HAP-1 (cell line): Measurements from ENCODE around the gene TENT4B.

Experiments
- DNase-seq, 2 experiments: peaks; one replicate each; pipeline ENCODE4 v3.0.0-alpha.2; 2016 to 2020; ENCODE audit warnings: low spot score in 2 of 2
- H3K27me3 ChIP-seq: fragments of 250-450 bp; sonication (Bioruptor Pico); 2 replicates; pipeline ENCODE4 v1.5.1; 2020; ENCODE audit warnings: low read depth, mild to moderate bottlenecking, moderate library complexity
- H3K36me3 ChIP-seq: fragments of 250-450 bp; sonication (Bioruptor Pico); replicated peaks from 2 replicates; pipeline ENCODE4 v1.5.1; 2020; ENCODE audit warnings: mild to moderate bottlenecking
- H3K4me1 ChIP-seq: fragments of 250-450 bp; sonication (Bioruptor Pico); 2 replicates; pipeline ENCODE4 v1.5.1; 2020; ENCODE audit warnings: mild to moderate bottlenecking
- H3K4me3 ChIP-seq: fragments of 250-450 bp; sonication (Bioruptor Pico); 2 replicates; pipeline ENCODE4 v1.5.1; 2020; ENCODE audit warnings: mild to moderate bottlenecking, moderate library complexity
- H3K9me3 ChIP-seq: fragments of 250-450 bp; sonication (Bioruptor Pico); 2 replicates; pipeline ENCODE4 v1.5.1; 2020; ENCODE audit warnings: mild to moderate bottlenecking, moderate library complexity
- in situ Hi-C: fragments of 300-500 bp; cut with MboI; formaldehyde crosslinking; loops from 3 replicates; pipeline ENCODE4 v1.14.3; 2020; ENCODE audit warnings: low sequenced_read_pairs, inconsistent platforms, mixed read lengths

TENT4B gene

GRCh38 chr16:50210266-50211038 lies 57.3 kb downstream of the TENT4B start:
- DNase-seq: peak; percentile 84 to 86
- H3K36me3 ChIP-seq: peaks cover 19% of the 10 kb centered on the region
- no peak overlapping the region for H3K4me3 ChIP-seq
- H3K9me3 ChIP-seq: no peaks in the 10 kb centered on the region
- H3K4me1 ChIP-seq: peaks cover 21% of the 10 kb centered on the region
- no peaks in the 10 kb centered on the region for H3K27me3 ChIP-seq
- in situ Hi-C loops: loop anchor here (10.0 kb wide), 1 partner anchor 186 kb away; the partner anchor contains the start of gene CNEP1R1

DNA sequence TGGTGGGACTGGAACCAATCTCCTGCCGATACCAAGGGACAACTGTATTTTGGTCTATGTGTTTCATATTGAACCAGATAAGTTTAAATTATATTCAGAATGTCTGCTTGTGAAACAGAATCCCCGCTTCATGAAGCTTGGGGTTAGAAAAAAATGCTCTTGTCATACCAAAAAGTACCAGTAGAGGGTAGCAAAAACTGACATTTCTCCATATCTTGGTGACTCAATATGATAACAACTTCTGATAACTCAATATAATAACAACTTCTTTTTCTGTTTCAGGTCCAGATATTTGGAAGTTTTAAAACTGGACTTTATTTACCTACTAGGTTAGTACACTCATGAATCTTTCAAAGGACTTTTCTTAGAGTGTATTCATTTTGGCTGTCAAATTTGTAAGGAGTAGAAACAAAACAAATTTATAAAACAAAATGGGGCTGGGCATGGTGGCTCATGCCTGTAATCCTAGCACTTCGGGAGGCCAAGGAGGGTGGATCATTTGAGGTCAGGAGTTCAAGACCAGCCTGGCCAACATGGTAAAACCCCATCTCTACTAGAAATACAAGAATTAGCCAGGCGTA lies 60.9 kb downstream of the TENT4B start:
- Histone ChIP-seq H3K4me1 (peaks cover 9% of the 10 kb centered on the region), H3K9me3 (no peaks in the 10 kb centered on the region), H3K36me3 (peaks cover 34% of the 10 kb centered on the region), H3K27me3 (no peaks in the 10 kb centered on the region), H3K4me3 (no peak overlapping the region)
- DNase-seq: peak in 1 of 2 experiments; percentile 29
- in situ Hi-C loops: loop anchor here (10.0 kb wide), 1 partner anchor 189 kb away; the partner anchor contains the start of gene CNEP1R1

DNA sequence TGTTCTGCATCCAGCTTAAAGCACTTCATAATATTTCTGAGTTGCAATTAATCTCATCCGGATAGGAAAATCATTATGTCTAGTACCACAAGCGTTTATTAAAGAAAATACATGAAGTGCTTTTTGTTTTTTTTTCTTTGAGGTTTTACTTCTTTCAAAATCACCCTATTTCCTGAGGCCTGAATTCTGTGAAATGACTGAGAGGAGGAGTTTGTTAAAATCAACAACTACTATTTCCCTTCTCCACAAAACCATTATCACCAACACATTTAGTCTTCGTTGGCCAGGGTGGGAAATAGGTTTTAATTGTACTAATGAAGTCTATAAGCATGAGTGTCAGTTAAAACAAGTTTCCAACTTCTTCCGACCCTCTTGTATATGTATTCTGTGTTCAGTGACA lies 62.6 kb downstream of the TENT4B start:
- in situ Hi-C loops: loop anchor here (10.0 kb wide), 1 partner anchor 191 kb away; the partner anchor contains the start of gene CNEP1R1
- DNase-seq: no peak

DNA sequence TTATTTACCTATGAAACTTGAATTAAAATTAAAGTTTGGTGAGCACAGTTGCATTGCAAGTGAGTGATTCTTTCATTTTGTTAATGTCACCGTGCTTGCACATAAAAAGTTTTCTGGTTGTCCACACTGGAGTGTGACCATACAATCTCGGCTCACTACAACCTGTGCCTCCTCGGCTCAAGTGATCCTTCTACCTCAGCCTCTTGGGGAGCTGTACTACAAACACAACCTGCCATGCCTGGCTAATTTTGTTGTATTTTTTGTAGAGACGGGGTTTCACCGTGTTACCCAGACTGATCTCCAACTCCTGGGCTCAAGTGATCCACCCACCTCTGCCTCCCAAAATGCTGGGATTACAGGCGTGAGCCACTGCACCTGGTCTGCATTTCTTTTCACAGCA lies 63.1 kb downstream of the TENT4B start:
- DNase-seq: no peak
- Histone ChIP-seq H3K36me3 (peaks cover 33% of the 10 kb centered on the region), H3K9me3 (no peaks in the 10 kb centered on the region), H3K27me3 (no peaks in the 10 kb centered on the region), H3K4me3 (no peak overlapping the region), H3K4me1 (no peaks in the 10 kb centered on the region)
- in situ Hi-C loops: loop anchor here (10.0 kb wide), 1 partner anchor 191 kb away; the partner anchor contains the start of gene CNEP1R1

More for the DNA sequence above, 62.6 kb downstream of the TENT4B start:
- Histone ChIP-seq H3K4me1 (no peaks in the 10 kb centered on the region), H3K4me3 (no peak overlapping the region), H3K36me3 (peaks cover 34% of the 10 kb centered on the region), H3K27me3 (no peaks in the 10 kb centered on the region), H3K9me3 (no peaks in the 10 kb centered on the region)

GRCh38 chr16:50219402-50219975 lies 66.4 kb downstream of the TENT4B start:
- Histone ChIP-seq H3K4me3 (no peak overlapping the region), H3K4me1 (no peaks in the 10 kb centered on the region), H3K27me3 (no peaks in the 10 kb centered on the region), H3K9me3 (no peaks in the 10 kb centered on the region), H3K36me3 (peaks cover 36% of the 10 kb centered on the region)
- DNase-seq: no peak
- in situ Hi-C loops: loop anchor here (10.0 kb wide), 1 partner anchor 195 kb away; the partner anchor contains the start of gene CNEP1R1

DNA sequence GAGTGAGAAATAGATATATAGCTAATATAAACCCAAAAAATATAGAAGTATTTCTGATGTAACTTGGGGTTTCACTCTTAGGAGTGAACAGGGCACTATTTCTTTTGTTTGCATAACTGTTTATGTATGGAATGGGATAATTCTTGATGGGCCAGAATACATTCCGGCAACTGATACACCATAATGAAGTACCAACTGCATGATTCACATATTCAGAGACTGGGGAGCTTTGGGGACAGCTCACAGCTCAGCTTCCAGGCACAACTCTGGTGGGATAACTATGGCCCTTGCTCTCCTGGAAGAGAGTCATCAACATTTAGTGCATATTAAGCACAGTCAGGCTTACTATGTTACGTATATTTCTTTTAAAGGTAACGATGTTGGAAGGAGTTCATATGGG lies 71.2 kb downstream of the TENT4B start:
- in situ Hi-C loops: no loop called here
- Histone ChIP-seq H3K9me3 (no peaks in the 10 kb centered on the region), H3K27me3 (no peaks in the 10 kb centered on the region), H3K4me3 (no peak overlapping the region), H3K36me3 (peaks cover 33% of the 10 kb centered on the region), H3K4me1 (no peaks in the 10 kb centered on the region)
- no peak for DNase-seq

GRCh38 chr16:50227120-50227519 lies 74.0 kb downstream of the TENT4B start:
- DNase-seq: no peak
- Histone ChIP-seq H3K9me3 (no peaks in the 10 kb centered on the region), H3K4me1 (no peaks in the 10 kb centered on the region), H3K4me3 (no peak overlapping the region), H3K36me3 (peaks cover 32% of the 10 kb centered on the region), H3K27me3 (no peaks in the 10 kb centered on the region)
- in situ Hi-C loops: no loop called here

- in situ Hi-C loops: no loop called here
- peaks cover 26% of the 10 kb centered on the region for H3K36me3 ChIP-seq
- no peaks in the 10 kb centered on the region for H3K4me1 ChIP-seq
- no peak for DNase-seq
- H3K4me3 ChIP-seq: no peak overlapping the region
- H3K27me3 ChIP-seq: no peaks in the 10 kb centered on the region
- H3K9me3 ChIP-seq: no peaks in the 10 kb centered on the region
These were observed 74.6 kb downstream of the TENT4B start for GRCh38 chr16:50227665-50228064.

GRCh38 chr16:50228364-50228868 lies 75.3 kb downstream of the TENT4B start:
- Histone ChIP-seq H3K4me1 (no peaks in the 10 kb centered on the region), H3K4me3 (no peak overlapping the region), H3K9me3 (no peaks in the 10 kb centered on the region), H3K27me3 (no peaks in the 10 kb centered on the region), H3K36me3 (peaks cover 22% of the 10 kb centered on the region)
- in situ Hi-C loops: no loop called here
- DNase-seq: no peak

DNA sequence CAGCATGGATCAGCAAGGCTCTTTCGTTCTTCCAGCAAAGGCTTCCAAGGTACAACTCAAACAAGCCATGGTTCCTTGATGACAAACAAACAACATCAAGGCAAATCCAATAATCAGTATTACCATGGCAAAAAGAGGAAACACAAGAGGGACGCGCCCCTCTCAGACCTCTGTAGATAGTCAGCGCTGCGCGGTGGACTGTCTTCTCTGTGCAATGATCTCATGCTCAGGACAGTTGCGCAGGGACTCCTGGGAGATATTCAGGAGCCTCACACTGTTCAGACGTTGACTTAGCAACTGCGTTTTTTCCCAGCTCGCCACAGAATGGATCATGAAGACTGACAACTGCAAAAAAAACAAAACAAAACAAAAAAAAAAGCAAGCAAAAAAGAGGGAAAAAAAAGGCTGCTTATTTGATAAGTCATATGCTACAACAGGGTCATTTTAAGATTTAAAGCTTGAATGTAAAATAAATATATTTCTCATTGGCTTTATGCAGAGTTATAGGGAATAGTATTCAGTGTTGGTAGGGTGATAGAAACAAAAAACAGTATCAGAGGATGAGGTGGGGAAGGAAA lies 76.1 kb downstream of the TENT4B start:
- Histone ChIP-seq H3K9me3 (no peaks in the 10 kb centered on the region), H3K4me3 (no peak overlapping the region), H3K4me1 (peaks cover 2% of the 10 kb centered on the region; the same call in 1 of the 2 replicates), H3K27me3 (no peaks in the 10 kb centered on the region), H3K36me3 (peaks cover 22% of the 10 kb centered on the region)
- DNase-seq: no peak
- in situ Hi-C loops: no loop called here

- H3K4me3 ChIP-seq: no peak overlapping the region
- no peaks in the 10 kb centered on the region for H3K9me3 ChIP-seq
- DNase-seq: peak in 1 of 2 experiments; percentile 62
- in situ Hi-C loops: no loop called here
- no peaks in the 10 kb centered on the region for H3K27me3 ChIP-seq
- H3K36me3 ChIP-seq: no peaks in the 10 kb centered on the region
- peaks cover 24% of the 10 kb centered on the region for H3K4me1 ChIP-seq
These were observed 81.9 kb downstream of the TENT4B start for GRCh38 chr16:50234771-50235556.

GRCh38 chr16:50235581-50235980 lies 82.5 kb downstream of the TENT4B start:
- H3K36me3 ChIP-seq: no peaks in the 10 kb centered on the region
- H3K4me1 ChIP-seq: peaks cover 24% of the 10 kb centered on the region
- in situ Hi-C loops: no loop called here
- DNase-seq: peak; percentile 45 to 60
- H3K9me3 ChIP-seq: no peaks in the 10 kb centered on the region
- H3K27me3 ChIP-seq: no peaks in the 10 kb centered on the region
- H3K4me3 ChIP-seq: no peak overlapping the region

DNA sequence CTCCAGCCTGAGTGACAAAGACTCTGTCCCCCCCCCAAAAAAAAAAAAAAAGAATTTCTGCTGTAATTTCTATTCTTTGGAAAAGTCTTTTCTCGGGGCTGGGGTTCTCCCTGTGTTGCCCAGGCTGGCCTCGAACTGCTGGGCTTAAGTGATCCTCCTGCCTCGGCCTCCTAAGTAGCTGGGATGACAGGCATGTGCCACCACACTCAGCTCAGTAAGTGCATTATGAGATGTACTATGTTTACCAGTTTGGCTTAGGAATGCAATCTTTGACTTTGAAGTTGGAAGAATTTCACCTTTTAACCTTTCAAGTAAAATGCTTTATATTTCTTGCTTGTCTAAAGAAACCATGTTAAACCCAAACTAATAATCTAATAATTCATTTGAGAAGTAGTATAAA lies 85.2 kb downstream of the TENT4B start:
- Histone ChIP-seq H3K9me3 (no peaks in the 10 kb centered on the region), H3K36me3 (no peaks in the 10 kb centered on the region), H3K27me3 (no peaks in the 10 kb centered on the region), H3K4me1 (peaks cover 24% of the 10 kb centered on the region), H3K4me3 (no peak overlapping the region)
- in situ Hi-C loops: no loop called here
- DNase-seq: no peak
